Endodermal cell (in vitro differentiated cells): ENCODE results near the gene CCDC57. TPM values are rescaled to one million over a fixed set of nuclear protein-coding genes. Genes with fewer than 3 reads are reported as not detected.
A peak's percentile ranks its signal among the peaks of the same experiment; 100 is the strongest.

Experiments
- DNase-seq: peaks from one replicate; pipeline ENCODE4 v3.0.0-alpha.2; 2017
- H3K27ac ChIP-seq: 2 replicates; pipeline ENCODE4 v1.5.1; 2013; ENCODE audit warnings: mild to moderate bottlenecking, low read depth, low read length, moderate library complexity
- H3K27me3 ChIP-seq: 2 replicates; pipeline ENCODE4 v1.6.1; 2013; ENCODE audit warnings: mild to moderate bottlenecking, low read length, moderate library complexity; ENCODE audit not compliant: insufficient read depth, control insufficient read depth, poor library complexity, severe bottlenecking
- H3K36me3 ChIP-seq: 2 replicates; pipeline ENCODE4 v1.7.0; 2013; ENCODE audit warnings: mild to moderate bottlenecking, low read length, moderate library complexity; ENCODE audit not compliant: control insufficient read depth, insufficient read depth
- H3K4me1 ChIP-seq: one replicate; pipeline ENCODE4 v1.7.0; 2013; ENCODE audit warnings: low read length; ENCODE audit not compliant: control insufficient read depth, insufficient read depth
- H3K4me3 ChIP-seq: 2 replicates; pipeline ENCODE4 v1.5.1; 2013; ENCODE audit warnings: mild to moderate bottlenecking, low read length, moderate library complexity
- H3K9ac ChIP-seq: 2 replicates; pipeline ENCODE4 v1.6.1; 2013; ENCODE audit warnings: mild to moderate bottlenecking, low read length, moderate library complexity; ENCODE audit not compliant: poor library complexity, severe bottlenecking; ENCODE audit errors: extremely low read depth
- H3K9me3 ChIP-seq: 2 replicates; pipeline ENCODE4 v1.6.1; 2013; ENCODE audit warnings: mild to moderate bottlenecking, low read length, moderate library complexity; ENCODE audit not compliant: control insufficient read depth
- H3K27ac Mint-ChIP-seq: 2 replicates; pipeline ENCODE4 v1.8.0; 2020; ENCODE audit warnings: mixed read lengths
- H3K27me3 Mint-ChIP-seq: 2 replicates; pipeline ENCODE4 v1.8.0; 2021; ENCODE audit warnings: mild to moderate bottlenecking, mixed read lengths; ENCODE audit not compliant: insufficient read depth
- H3K36me3 Mint-ChIP-seq: 2 replicates; pipeline ENCODE4 v1.8.0; 2020; ENCODE audit warnings: low read depth, mixed read lengths
- H3K4me1 Mint-ChIP-seq: 2 replicates; pipeline ENCODE4 v1.8.0; 2020; ENCODE audit warnings: mixed read lengths
- H3K4me3 Mint-ChIP-seq: 2 replicates; pipeline ENCODE4 v1.8.0; 2020; ENCODE audit warnings: mild to moderate bottlenecking, moderate library complexity, mixed read lengths
- H3K9me3 Mint-ChIP-seq: 2 replicates; pipeline ENCODE4 v1.8.0; 2020; ENCODE audit warnings: mild to moderate bottlenecking, mixed read lengths
- WGBS, 2 experiments: methylation state at CpG; one replicate each; pipeline versions ENCODE4 v1.1.5 to v1.1.7; 2013; ENCODE audit warnings: missing lambda C conversion rate in 2 of 2, mixed read lengths in 1 of 2; ENCODE audit not compliant: insufficient coverage in 1 of 2, insufficient read length in 1 of 2; 5-methylcytosine and 5-hydroxymethylcytosine counted together
- total RNA-seq, 2 donors: library from RNA; stranded (reverse); fragmentation: NEBNext Ultra II Directional in 1 of 2; extraction: Animal tissue kit (Norgen Biotek cat#: 25700) in 1 of 2; gene quantifications; 2 replicates in 1 of 2; 3 replicates in 1 of 2; pipeline ENCODE4 v1.2.1, GENCODE V29; 2021
- TF ChIP-seq, protein P1 (sequence below): fragments of 200-600 bp; sonication (generic); conservative IDR thresholded peaks from 2 replicates; pipeline ENCODE4 v1.5.0; 2021; ENCODE audit warnings: antibody characterized with exemption, mild to moderate bottlenecking

CCDC57 gene
- total RNA-seq, 2 donors from 2014 or later, result 61.8 to 82.8 TPM

DNA sequence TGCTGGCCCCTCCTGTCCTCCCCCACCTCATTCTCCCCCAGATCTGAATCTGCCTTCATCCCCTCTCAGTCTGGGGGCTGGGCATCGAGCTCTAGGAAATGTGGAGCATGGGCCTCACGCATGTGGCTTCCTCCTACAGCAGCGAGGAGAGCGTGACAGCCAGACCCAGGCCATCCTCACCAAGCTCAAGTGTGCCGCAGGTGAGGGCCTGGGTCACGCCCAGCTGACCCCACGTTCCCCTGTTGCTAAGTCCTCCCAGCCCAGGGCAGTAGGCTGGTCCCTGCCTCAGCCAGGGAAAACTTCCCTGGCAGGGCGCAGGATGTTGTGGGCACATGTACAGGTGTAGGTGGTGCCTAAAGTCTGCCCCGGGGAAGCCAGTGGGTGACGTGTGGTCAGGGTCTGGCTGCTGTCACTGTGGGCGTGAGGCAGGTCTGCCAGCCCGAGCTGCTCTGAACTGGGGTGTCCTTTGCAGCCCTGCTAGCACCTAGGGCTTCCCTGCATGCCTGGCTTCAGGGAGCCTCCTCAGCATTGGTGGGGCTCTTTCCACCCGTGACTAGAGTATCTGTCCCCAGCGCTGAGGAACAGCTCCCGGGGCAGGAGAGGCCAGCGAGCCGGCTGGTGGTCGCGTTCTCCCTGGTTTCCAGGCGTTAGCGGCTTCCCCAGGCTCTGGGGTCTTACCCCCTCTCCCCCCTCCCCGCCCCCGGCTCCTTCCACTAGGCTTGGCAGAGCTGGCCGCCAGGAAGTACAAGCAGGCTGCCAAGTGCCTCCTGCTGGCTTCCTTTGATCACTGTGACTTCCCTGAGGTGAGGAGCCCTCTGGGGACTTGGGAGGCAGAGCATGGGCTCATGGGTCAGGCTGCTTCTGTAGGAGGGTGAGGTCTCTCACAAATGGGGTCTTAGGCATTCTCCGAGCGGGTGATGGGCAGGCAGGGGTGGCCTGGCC is 157.3 kb downstream of the CCDC57 start:
- TF ChIP-seq, protein P1, sequence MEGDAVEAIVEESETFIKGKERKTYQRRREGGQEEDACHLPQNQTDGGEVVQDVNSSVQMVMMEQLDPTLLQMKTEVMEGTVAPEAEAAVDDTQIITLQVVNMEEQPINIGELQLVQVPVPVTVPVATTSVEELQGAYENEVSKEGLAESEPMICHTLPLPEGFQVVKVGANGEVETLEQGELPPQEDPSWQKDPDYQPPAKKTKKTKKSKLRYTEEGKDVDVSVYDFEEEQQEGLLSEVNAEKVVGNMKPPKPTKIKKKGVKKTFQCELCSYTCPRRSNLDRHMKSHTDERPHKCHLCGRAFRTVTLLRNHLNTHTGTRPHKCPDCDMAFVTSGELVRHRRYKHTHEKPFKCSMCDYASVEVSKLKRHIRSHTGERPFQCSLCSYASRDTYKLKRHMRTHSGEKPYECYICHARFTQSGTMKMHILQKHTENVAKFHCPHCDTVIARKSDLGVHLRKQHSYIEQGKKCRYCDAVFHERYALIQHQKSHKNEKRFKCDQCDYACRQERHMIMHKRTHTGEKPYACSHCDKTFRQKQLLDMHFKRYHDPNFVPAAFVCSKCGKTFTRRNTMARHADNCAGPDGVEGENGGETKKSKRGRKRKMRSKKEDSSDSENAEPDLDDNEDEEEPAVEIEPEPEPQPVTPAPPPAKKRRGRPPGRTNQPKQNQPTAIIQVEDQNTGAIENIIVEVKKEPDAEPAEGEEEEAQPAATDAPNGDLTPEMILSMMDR, result no peak
- no peak for DNase-seq
- 91 to 94% methylated on average over 18 to 26 of the region's 26 CpGs for WGBS, 2 experiments
- no peaks in the 10 kb centered on the region for H3K9me3 ChIP-seq
- H3K4me3 ChIP-seq, result no peak overlapping the region
- H3K9me3 Mint-ChIP-seq, result no peaks in the 10 kb centered on the region
- H3K27ac ChIP-seq, result no peak overlapping the region
- H3K27me3 Mint-ChIP-seq, result no peaks in the 10 kb centered on the region
- peaks cover 39% of the 10 kb centered on the region for H3K36me3 ChIP-seq
- no peak overlapping the region for H3K4me3 Mint-ChIP-seq
- peaks cover 4% of the 10 kb centered on the region for H3K4me1 Mint-ChIP-seq
- H3K4me1 ChIP-seq, result no peaks in the 10 kb centered on the region
- H3K27me3 ChIP-seq, result no peaks in the 10 kb centered on the region
- H3K36me3 Mint-ChIP-seq, result peaks cover 13% of the 10 kb centered on the region
- H3K9ac ChIP-seq, result no peak overlapping the region
- no peak overlapping the region for H3K27ac Mint-ChIP-seq

DNA sequence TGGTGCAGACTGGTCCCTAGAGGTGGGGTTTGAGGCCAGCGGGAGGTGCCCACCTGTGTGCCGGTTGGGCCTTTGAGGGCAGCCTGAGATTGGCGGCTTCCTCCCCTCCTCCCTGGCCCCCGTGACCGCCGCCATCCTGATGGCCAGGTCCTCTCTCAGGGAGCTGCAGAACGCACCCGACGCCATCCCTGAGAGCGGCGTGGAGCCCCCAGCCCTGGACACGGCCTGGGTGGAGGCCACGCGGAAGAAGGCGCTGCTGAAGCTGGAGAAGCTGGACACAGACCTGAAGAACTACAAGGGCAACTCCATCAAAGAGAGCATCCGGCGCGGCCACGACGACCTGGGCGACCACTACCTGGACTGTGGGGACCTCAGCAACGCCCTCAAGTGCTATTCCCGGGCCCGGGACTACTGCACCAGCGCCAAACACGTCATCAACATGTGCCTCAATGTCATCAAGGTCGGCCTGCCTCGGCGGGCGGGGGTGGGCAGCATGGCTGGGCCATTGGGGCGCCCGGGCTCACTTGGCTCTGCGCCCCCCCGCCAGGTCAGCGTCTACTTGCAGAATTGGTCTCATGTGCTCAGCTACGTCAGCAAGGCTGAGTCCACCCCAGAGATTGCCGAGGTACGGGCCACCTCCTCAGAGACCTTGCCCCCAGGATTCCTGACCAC is 158.2 kb downstream of the CCDC57 start:
- Mint-ChIP-seq H3K4me3 (no peak overlapping the region), H3K27me3 (no peaks in the 10 kb centered on the region), H3K9me3 (no peaks in the 10 kb centered on the region), H3K4me1 (peaks cover 4% of the 10 kb centered on the region), H3K27ac (no peak overlapping the region), H3K36me3 (peaks cover 11% of the 10 kb centered on the region)
- H3K27ac ChIP-seq, result no peak overlapping the region
- H3K36me3 ChIP-seq, result peaks cover 40% of the 10 kb centered on the region
- DNase-seq, result no peak
- H3K9ac ChIP-seq, result no peak overlapping the region
- H3K4me1 ChIP-seq, result no peaks in the 10 kb centered on the region
- no peak overlapping the region for H3K4me3 ChIP-seq
- 94 to 97% methylated on average over 24 to 38 of the region's 38 CpGs for WGBS, 2 experiments
- H3K27me3 ChIP-seq, result no peaks in the 10 kb centered on the region
- TF ChIP-seq, protein P1, result no peak
- no peaks in the 10 kb centered on the region for H3K9me3 ChIP-seq

DNA sequence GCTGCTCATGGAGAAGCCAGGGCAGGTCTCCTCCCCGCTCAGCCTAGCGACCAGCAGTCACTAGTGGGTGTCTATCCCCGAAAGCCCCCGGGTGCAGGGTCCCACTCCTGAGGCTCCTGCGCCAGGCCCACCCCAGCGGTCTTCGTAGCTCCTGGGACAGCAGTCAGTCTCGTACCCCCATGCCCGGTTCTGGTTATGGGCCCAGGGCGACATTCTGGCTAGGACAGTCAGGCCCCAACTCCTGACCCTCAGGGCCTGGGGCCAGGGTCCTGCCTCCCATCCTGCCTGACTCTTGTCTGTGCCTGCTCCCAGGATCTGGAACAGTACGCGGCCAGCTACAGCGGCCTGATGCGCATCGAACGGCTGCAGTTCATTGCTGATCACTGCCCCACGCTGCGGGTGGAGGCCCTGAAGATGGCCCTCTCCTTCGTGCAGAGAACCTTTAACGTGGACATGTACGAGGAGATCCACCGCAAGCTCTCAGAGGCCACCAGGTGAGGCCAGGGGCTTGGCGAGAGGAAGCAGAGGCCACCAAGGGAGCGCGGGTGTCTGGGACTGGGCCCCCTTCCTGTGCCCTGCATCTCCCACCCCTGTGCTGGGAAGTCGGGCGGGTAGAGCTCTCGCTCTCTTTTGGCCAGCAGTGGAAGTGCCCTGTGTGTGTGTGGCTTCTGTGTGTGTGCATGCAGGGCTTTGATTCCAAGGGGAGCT is 158.9 kb downstream of the CCDC57 start:
- Mint-ChIP-seq H3K27me3 (no peaks in the 10 kb centered on the region), H3K4me1 (peaks cover 4% of the 10 kb centered on the region), H3K4me3 (peak overlapping the region; percentile 78), H3K27ac (no peak overlapping the region), H3K9me3 (no peaks in the 10 kb centered on the region), H3K36me3 (peaks cover 11% of the 10 kb centered on the region)
- Histone ChIP-seq H3K4me1 (no peaks in the 10 kb centered on the region), H3K9me3 (no peaks in the 10 kb centered on the region), H3K27ac (no peak overlapping the region), H3K27me3 (no peaks in the 10 kb centered on the region), H3K4me3 (no peak overlapping the region), H3K36me3 (peaks cover 47% of the 10 kb centered on the region), H3K9ac (no peak overlapping the region)
- WGBS, 2 experiments, result 96 to 98% methylated on average over 14 to 28 of the region's 28 CpGs
- TF ChIP-seq, protein P1, result no peak
- no peak for DNase-seq
